H1 (cell line): ENCODE data around the gene MMP28. TPM values are rescaled to one million over a fixed set of nuclear protein-coding genes. Genes with fewer than 3 reads are reported as not detected.

Experiments
- ASH2L ChIP-seq: fragments of 200-600, 300-600 bp; sonication (generic); IDR thresholded peaks from one replicate; pipeline ENCODE4 v1.7.1; 2017; ENCODE audit warnings: low read length
- CHD1 ChIP-seq: IDR thresholded peaks from 2 replicates; pipeline ENCODE4 v1.6.1; 2012; ENCODE audit warnings: low read depth, low read length, improper control_type of control experiment
- CHD7 ChIP-seq: fragments of 300-600 bp; sonication (generic); IDR thresholded peaks from 2 replicates; pipeline ENCODE4 v1.7.1; 2012; ENCODE audit warnings: low read length, moderate library complexity, mild to moderate bottlenecking, inconsistent platforms; ENCODE audit not compliant: insufficient replicate concordance
- FOSL1 ChIP-seq: IDR thresholded peaks from 2 replicates; pipeline ENCODE4 v1.6.1; 2011; ENCODE audit warnings: mild to moderate bottlenecking, low read depth, low read length, moderate library complexity; ENCODE audit not compliant: insufficient read depth
- SAP30 ChIP-seq: fragments of 300-600 bp; sonication (generic); IDR thresholded peaks from 2 replicates; pipeline ENCODE4 v1.7.1; 2012; ENCODE audit warnings: low read length, moderate library complexity, mild to moderate bottlenecking, inconsistent platforms; ENCODE audit not compliant: insufficient read depth, insufficient replicate concordance
- TBP ChIP-seq: IDR thresholded peaks from 2 replicates; pipeline ENCODE4 v1.6.1; 2011; ENCODE audit warnings: low read depth, low read length, improper control_type of control experiment
- TCF12 ChIP-seq: IDR thresholded peaks from 2 replicates; pipeline ENCODE4 v1.6.1; 2011; ENCODE audit warnings: low read depth, mild to moderate bottlenecking, low read length
- polyA plus RNA-seq, 7 experiments: library from polyadenylated mRNA; depleted of rRNA in 3 of 7; stranded (reverse) in 5 of 7; unstranded in 2 of 7; fragments of >200 nt in 5 of 7; fragments of 200-250 nt in 2 of 7; gene quantifications; 1 replicate in 5 of 7; 2 replicates in 1 of 7; 4 replicates in 1 of 7; pipeline versions ENCODE4 v1.2.1 to v1.2.3, GENCODE V29; 2011 to 2013; ENCODE audit warnings: missing spikeins in 2 of 7, mixed read lengths in 2 of 7
- total RNA-seq: library from RNA; stranded (reverse); fragmentation: NEBNext Ultra II Directional; extraction: Animal tissue kit (Norgen Biotek cat#: 25700); gene quantifications from 2 replicates; pipeline ENCODE4 v1.2.1, GENCODE V29; 2021
- TF ChIP-seq, protein P1 (sequence below): IDR thresholded peaks from 2 replicates; pipeline ENCODE4 v1.6.1; 2012; ENCODE audit warnings: low read length, inconsistent platforms

Gene MMP28
- total and polyA plus RNA-seq, 2 of the 8 experiments (the other 6 are each of a cell fraction or from before 2014, with no cell fraction given) = not detected

GRCh38 chr17:35738519-35739133 is 56.8 kb downstream of the MMP28 start (continued):
- TF ChIP-seq CHD1 (no peak), CHD7 (no peak), SAP30 (no peak), ASH2L (no peak), TCF12 (no peak), TBP (no peak), FOSL1 (no peak)
- TF ChIP-seq, protein P1, sequence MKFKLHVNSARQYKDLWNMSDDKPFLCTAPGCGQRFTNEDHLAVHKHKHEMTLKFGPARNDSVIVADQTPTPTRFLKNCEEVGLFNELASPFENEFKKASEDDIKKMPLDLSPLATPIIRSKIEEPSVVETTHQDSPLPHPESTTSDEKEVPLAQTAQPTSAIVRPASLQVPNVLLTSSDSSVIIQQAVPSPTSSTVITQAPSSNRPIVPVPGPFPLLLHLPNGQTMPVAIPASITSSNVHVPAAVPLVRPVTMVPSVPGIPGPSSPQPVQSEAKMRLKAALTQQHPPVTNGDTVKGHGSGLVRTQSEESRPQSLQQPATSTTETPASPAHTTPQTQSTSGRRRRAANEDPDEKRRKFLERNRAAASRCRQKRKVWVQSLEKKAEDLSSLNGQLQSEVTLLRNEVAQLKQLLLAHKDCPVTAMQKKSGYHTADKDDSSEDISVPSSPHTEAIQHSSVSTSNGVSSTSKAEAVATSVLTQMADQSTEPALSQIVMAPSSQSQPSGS = no peak
